GM18505 (cell line): ENCODE results near the gene PRKN.

Experiments
- ATAC-seq: cut with Tn5 transposase; IDR thresholded peaks from one replicate; pipeline ENCODE4 v1.9.1; 2021; ENCODE audit not compliant: unreplicated experiment
- POLR2A ChIP-seq: IDR thresholded peaks from 4 replicates; pipeline ENCODE4 v1.6.1; 2011; ENCODE audit warnings: borderline replicate concordance; ENCODE audit not compliant: insufficient read depth, insufficient read length; ENCODE audit errors: extremely low read depth

The PRKN gene

DNA sequence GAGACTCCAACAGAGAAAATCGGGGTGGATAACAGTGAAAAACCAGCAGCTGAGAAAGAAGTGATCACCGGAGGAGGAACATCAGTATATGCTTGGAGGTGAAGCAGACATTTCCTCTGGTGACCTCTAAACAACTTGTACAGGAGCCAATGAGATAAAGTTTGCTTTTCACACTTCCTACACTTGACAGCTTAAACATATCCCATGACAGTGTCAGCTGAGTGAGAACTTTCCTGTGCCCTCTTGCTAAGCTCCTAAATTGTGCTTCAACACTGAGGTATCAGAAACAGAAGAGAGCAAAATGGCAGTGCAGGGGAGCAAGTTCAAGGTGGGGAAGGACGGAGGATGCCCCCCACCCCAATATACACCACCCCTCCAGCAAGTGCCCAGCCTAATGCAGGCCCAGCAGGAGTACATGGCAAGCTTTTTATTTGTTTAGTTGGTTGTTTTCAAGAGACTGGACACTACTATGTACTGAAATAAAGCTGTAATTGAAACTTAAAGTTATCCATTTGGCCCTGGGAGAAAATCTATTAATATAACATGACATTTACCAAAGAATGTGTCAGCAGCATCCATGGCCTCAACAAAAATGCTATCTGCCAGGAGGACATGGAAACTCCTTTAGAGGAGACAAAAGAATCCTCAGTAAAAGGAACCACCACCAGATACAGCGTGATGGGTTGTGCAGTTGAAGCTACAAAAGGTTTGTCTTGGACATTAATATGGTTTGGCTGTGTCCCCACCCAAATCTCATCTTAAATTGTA is 540.2 kb downstream of the PRKN start:
- ATAC-seq, result no peak
- no peak for TF ChIP-seq POLR2A

DNA sequence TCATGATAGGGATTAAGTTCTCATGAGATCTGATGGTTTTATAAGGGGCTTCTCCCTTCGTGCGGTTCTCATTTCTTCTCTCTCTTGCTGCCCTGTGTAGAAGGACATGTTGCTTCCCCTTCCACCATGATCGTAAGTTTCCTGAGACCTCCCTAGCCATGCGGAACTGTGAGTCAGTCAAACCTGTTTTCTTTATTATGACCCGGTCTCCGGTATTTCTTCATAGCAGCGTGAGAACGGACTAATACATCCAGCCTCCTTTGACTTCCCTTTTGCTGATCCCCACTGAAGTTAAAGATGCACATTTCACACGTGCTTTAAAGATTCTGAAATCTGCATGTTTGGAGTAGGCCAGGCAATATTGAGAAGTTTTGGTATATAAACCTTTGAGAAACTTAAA is 543.1 kb downstream of the PRKN start:
- TF ChIP-seq POLR2A, result no peak

DNA sequence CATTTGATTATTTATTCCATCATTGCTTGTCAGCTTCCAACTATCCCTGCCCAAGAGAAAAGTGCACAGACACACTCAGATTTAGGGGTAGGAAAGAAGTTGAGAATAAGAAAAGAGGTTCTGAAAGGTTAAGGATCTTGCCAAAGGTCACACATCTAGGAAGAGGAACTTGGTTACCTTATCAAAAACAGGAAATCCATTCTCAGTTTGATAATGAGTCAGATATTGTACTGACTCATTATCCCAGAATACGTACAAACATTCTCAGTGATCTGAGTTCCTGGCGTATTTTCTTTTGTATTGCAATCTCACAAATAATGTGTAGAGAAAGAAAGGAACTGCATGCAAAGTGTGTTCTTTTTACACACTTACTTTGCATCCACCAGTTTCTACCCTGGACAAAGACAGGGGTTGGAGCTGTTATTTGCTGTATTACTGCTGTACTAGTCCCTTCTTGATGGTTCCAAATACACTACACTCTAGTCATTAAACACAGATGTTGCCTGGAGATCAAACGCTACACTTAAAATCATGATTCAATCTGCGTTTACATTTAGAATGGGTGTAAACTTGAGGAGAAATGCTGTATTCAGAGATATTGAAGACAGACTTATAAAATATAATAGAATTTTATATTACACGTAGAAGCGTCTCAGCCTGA is 545.7 kb downstream of the PRKN start:
- TF ChIP-seq POLR2A, result no peak
- ATAC-seq, result no peak

More for the DNA sequence above, 543.1 kb downstream of the PRKN start:
- ATAC-seq, result no peak

DNA sequence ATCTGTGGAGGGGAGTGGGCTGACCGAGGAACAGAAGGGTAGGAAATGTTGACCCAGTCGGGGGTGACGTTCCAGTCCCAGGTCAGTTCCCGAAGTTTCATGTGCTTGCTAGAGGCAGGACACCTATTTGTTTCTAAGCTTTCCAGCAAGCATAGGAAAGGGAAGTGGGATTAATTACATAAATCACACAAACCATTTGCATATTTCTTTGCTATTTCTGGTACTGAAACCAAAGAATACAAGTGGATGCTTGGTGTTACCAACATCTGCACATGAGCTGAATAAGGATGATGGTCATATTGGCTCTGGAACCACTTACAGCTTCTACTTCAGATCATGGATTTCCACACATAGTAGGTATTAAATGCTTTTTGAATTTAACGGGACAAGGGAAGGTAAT is 546.5 kb downstream of the PRKN start:
- ATAC-seq, result no peak

DNA sequence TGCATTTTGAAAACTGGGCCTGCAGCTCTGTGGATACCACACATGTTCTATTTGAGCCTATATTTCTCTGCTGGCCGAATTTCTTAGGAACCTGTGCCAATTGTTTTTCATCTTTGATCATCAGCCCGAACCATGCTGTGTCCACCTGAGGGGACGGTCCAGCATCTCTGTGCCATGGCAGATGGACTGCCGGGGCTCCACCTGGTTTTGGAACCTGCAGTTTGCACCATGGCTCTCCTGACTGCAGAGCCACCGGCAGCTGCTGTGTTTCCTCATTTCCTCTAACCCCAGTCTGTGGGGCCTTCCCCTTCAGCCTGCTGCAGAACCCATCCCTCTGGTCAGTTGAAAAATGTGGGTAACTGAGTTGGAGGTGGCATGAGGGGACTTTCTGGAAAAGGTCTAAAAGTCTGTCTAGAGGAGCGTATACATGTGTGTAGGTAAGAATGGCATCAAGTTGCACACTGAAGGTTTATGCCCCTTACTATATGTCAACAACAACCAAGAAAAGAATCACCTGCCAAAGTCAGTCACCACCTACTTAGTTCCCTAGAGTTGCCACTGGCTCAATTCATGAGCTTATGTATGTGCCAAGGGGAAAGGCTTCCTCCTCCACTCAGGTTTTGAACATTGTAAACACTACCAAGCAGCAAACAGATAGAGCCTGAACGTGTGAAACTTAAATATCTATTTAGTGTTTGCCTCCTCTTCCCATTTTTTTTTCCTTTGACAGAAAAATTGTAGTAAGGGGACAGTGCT is 548.2 kb downstream of the PRKN start:
- TF ChIP-seq POLR2A, result no peak
- no peak for ATAC-seq

More for the DNA sequence above, 546.5 kb downstream of the PRKN start:
- no peak for TF ChIP-seq POLR2A

DNA sequence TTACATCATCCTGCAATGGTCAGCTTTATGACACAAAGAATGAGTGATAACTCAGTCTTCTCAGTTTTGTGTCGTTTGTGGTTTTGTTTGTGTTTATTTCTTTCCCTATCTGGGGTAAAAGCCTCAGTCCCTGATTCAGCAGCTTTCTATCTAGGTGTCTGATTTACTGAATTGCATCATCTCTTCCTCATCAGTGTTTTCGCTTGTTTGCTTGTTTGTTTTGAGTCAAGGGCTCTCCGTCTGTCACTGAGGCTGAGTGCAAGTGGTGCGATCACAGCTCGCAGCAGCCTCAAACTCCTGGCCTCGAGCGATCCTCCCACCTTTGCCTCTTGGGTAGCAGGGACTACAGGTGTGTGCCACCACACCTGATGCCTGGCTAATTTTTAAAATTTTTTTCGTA is 548.9 kb downstream of the PRKN start:
- no peak for TF ChIP-seq POLR2A

DNA sequence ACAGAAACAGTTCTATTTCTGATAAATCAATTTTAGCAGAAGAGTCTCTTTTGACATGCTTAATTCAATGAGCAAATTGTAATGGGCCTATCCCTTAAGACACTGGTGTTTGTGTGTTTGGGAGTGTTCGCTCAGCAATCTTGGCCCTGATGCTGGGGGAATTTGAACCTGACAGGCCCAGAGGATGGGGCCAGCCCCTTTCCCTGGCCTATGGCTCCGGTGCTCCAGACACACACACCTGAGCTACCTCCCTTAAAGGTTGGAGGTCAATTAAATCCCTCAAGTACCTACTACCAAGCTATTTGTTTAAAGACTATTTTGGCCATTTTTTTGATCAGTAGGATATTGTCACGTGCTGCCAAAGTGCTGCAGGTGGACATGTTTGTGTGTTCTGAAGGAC is 549.3 kb downstream of the PRKN start:
- ATAC-seq, result no peak
- TF ChIP-seq POLR2A, result no peak

More for the DNA sequence above, 548.9 kb downstream of the PRKN start:
- ATAC-seq, result no peak

DNA sequence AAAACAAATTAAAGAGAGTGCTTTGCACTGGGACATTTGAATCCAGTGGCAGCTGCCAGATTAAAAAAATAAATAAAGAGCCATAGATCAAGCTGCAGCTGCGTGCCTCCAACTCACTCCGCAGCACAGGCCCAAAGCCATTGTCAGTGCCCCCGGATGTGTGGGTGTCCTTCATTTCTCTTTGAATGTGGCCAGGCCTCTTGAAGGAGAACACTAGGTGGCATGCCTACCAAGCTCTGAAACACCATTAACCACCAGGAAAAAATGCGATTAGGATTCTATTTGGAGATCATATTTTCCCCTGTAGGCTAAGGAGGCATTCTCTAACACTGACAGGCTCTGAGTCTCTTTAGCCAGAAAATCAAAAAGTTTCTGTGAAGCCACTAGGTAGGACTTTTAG is 549.8 kb downstream of the PRKN start:
- no peak for ATAC-seq
- TF ChIP-seq POLR2A, result no peak

DNA sequence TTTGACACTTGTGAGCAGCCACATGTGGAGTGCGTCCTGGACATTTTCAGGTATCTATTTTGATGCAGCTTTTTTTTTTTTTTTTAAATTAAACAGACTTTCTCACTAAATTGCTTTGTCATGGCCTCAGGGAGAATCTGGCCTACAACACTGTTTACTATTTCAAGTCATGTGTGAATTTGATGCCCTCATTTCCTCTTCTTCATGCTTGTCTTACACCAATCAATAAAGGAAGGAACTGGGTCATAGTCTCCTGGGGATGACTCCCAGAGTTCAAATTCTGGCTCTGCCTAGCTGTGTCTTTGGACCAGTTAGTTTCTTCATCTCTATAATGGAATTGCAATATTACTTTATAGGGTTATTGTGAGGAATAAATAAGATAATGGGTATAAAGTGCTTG is 554.1 kb downstream of the PRKN start:
- ATAC-seq, result no peak
- TF ChIP-seq POLR2A, result no peak

DNA sequence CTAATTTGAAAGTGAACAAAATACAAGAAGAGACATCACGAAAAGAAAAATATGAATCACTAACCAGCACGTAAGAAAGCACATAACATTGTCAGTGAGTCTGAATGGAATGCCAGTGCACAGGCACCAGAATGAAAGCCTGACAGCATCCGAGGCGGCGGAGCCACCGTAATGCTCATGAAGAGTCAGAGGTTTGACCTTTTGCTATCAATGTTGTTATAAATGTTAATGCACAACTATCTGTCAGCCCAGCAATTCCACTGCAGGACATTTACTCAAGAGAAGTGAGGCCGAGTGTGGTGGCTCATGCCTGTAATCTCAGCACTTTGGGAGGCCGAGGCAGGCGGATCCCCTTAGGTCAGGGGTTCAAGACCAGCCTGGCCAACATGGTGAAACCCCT is 562.1 kb downstream of the PRKN start:
- ATAC-seq, result no peak
- no peak for TF ChIP-seq POLR2A

DNA sequence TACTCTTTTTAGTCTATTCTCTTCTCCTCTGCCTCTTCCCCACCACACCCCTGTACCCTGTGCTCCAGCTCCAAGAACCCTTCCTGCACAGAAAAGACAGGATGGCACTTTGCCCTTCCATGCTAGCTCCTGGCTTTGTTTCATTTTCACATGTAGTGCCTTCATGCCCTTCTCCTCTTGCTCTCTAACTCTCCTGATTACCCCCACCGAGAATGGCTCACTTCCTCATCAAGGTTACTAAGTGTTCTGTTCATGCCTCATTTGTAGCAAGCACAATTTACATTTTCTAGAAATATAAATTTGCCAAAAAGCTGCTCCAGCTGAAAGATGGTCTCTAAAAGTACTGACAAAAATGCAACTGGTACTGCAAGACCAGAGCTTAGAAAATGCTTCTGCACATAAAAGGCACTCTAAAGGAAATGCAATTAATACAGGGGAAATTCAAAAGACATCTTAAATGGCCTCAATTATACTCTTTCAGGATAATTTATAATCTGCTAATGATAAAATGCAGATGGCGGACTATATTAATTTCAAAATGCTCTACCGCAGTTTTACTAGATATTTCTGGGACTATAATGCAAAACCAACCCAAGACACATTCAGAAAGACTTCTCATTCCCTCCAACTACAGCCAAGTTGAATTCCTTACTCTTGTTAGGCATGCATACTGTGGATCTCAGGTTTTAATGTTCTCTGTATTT is 570.2 kb downstream of the PRKN start:
- no peak for TF ChIP-seq POLR2A
- peak; percentile 73 for ATAC-seq

DNA sequence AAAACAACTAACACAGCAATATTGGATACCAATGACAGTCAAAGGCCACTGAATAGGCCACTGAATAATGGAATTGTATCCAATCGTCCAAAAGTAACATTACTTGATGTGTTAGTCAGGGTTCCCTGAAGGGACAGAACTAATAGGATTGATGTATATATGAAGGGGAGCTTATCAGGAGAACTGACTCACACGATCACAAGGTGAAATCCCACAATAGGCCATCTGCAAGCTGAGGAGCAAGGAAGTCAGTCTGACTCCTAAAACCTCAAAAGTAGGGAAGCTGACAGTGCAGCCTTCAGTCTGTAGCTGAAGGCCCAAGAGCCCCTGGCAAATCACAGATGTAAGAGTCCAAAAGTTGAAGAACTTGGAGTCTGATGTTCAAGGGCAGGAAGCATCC is 571.4 kb downstream of the PRKN start:
- no peak for TF ChIP-seq POLR2A
- no peak for ATAC-seq

DNA sequence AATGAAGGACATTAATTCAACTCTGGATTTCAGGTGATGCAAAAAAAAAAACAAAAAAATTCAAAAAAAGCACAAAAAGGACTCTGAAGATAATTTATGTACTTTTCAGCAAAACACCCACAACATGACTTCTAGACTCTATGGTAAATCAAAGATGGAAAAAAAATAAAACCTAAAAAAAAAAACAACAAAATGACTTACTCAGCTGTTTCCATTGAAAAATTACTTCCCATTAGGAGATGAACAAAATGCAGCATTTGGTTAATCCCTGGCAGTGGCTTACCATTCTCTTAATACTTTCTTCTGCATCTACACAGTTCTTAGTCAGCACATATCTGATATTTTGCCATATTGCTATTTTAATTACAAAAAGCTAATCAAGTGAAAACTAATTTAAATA is 572.6 kb downstream of the PRKN start:
- ATAC-seq, result no peak
- no peak for TF ChIP-seq POLR2A
